ENCODE data around the gene PRKCZ.
A peak's percentile ranks its signal among the peaks of the same experiment; 100 is the strongest.

The PRKCZ gene

DNA sequence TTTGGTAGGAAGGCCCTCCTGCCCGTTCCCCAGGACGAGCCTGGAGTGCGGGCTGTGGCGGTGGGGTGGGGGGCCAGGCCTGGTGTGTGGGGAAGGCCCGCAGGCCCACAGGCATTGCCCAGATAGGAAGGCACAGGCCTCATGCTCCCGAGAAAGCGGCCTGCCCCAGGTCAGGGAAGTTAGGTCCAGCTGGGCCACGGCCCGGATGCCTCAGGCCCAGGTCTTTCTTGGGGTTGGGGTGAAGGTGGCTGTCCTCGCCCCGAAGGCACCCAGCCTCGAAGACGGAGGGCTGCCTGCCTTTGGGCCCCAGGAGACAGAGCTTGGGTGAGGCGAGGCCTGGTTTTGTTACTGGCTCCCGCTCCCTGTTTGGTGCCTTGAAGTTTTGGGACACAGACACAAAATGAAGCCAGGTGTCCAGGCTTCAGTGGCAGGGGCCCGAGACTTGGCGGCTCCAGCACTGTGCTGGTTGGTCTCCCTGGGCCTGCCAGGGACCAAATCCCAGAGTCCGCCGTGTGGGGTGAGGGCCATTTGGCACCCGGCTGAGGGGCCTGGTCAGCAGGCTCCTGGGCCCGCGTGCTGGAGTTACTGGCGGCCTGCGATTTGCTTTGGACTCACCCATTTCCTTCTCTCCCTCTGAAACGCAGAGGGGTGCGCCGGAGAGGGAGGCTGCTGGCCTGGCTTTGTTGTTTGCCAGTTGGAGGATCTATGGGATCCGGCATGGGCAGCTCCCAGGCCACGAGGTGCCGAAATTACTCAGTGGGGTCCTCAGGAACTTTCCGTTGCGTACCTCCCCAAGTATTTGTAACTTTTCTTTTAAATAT lies 179.9 kb downstream of the PRKCZ start:
- H3K4me3 ChIP-seq (ENCODE audit: low read depth, low read length): peak overlapping the region; percentile 81
- H3K27me3 ChIP-seq (ENCODE audit: control insufficient read depth, insufficient read depth, low read length): no peaks in the 10 kb centered on the region
- H3K9me3 ChIP-seq (ENCODE audit: control insufficient read depth, insufficient read depth, low read length): no peaks in the 10 kb centered on the region
- H3K27ac ChIP-seq (ENCODE audit: low read depth, low read length): peak overlapping the region; percentile 31
- H3K4me1 ChIP-seq (ENCODE audit: control insufficient read depth, insufficient read depth, low read length): peaks cover 27% of the 10 kb centered on the region
- H3K36me3 ChIP-seq (ENCODE audit: control insufficient read depth, insufficient read depth, low read length): peaks cover 5% of the 10 kb centered on the region; the same call in 1 of the 2 replicates
- H3K9ac ChIP-seq (ENCODE audit: low read depth, low read length): peak overlapping the region; percentile 55

DNA sequence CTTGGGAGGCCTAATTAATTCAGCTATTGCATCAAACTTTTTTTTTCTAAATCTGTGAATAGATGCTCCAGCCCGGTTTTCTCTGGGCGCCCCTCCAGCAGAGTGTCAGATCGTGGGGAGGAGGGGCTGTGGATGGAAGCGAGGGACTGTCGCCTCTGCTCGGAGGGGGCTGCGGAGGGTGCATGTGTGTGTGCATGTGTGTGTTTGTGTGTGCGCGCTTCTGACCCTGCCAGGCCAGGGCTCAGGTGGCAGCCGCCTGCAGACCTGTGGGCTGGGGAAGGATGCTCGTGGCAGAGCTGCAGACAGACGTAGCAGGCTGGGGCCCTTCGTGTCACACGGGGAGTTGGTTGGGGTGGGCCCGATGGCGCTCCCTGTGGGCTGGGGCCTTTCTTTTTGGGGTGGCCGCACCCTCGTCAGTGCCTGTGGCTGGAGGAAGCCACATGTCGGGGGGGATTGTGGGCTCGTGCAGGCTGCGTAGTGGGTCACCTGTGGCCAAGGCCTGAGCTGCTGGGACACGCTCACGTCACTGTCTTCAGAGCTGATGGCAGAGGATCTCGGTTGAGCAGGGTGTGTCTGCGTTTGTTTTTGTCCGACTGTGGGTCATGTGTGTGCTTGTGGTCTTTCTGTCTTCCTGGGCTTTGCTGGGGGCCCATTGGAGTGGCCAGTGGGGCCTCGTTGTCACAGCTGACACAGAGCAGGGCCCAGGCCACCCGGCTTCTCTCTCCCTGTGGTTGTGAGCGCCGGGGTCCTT lies 180.7 kb downstream of the PRKCZ start:
- Histone ChIP-seq H3K27ac (ENCODE audit: low read depth, low read length) (no peak overlapping the region), H3K27me3 (ENCODE audit: control insufficient read depth, insufficient read depth, low read length) (no peaks in the 10 kb centered on the region), H3K9ac (ENCODE audit: low read depth, low read length) (no peak overlapping the region), H3K4me1 (ENCODE audit: control insufficient read depth, insufficient read depth, low read length) (peaks cover 27% of the 10 kb centered on the region), H3K9me3 (ENCODE audit: control insufficient read depth, insufficient read depth, low read length) (no peaks in the 10 kb centered on the region), H3K4me3 (ENCODE audit: low read depth, low read length) (peak overlapping the region; percentile 81), H3K36me3 (ENCODE audit: control insufficient read depth, insufficient read depth, low read length) (peaks cover 5% of the 10 kb centered on the region; the same call in 1 of the 2 replicates)

DNA sequence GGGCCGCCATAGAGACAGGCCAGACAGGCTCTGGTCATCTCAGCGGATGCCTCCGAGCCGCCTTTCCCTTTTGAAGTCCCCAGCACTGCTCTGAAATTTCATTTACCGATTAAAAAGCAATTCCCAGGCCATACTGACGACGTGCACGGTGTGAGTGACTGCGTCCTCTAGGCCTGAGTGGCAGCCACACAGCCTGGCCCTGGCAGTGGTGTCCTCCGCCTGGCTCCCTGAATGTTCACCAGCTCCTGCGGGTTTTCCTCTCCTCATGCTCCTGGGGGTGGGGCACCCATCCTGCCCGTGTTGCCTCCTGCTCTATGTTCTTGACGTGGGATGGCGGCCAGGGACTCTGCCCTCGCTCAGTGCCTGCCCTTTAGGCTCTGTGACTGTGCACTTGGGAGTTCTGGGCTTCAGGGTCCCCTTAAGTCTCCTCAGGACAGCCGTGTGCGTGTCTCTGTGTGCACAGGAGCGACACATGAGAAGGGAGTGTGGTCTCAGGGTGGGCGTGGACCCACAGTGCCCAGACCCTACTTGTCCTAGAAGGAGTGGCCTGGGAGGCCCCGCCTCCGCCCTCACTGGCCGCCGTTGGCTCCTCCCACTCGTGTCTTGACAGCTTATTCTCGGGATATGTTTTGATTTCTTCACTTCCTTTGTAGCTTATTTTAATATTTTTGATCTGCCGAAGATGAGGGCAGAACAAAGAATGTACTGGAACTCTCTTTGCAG lies 181.5 kb downstream of the PRKCZ start:
- H3K9ac ChIP-seq (ENCODE audit: low read depth, low read length): no peak overlapping the region
- peak overlapping the region; percentile 81 for H3K4me3 ChIP-seq (ENCODE audit: low read depth, low read length)

DNA sequence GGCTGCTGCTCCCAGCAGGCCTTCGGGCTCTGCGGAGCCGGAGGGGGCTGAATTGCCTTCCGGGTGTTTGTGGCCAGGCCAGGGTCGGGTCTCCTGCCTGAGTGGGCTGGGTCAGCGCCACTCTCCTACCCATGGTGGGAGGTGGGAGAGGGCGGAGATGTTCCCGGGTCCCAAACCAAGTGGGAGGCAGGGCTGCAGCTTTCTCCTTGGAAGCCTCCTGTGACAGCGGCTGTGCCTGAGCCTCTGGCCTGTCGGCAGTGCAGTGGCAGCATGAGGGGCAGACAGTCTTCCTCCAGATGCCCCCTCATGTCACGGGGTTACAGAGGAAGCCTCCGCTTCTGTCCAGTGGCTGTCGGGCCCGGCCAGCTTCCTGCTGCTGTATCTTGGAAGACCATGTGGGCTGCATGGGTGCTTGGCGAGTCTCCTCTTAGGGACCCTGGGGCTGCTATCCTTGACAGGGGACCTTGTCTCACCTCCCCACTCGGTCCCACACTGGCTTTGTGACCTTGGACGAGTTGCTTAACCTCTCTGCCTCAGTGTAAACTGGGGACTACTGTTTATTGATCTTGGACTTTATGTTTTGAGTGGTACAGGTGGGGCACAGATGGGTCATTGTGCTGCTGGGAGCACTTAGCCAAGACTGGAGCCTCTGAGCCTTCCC lies 182.2 kb downstream of the PRKCZ start:
- Histone ChIP-seq H3K9ac (ENCODE audit: low read depth, low read length) (no peak overlapping the region), H3K27me3 (ENCODE audit: control insufficient read depth, insufficient read depth, low read length) (no peaks in the 10 kb centered on the region), H3K36me3 (ENCODE audit: control insufficient read depth, insufficient read depth, low read length) (peaks cover 5% of the 10 kb centered on the region; the same call in 1 of the 2 replicates), H3K4me1 (ENCODE audit: control insufficient read depth, insufficient read depth, low read length) (peaks cover 24% of the 10 kb centered on the region), H3K9me3 (ENCODE audit: control insufficient read depth, insufficient read depth, low read length) (no peaks in the 10 kb centered on the region), H3K4me3 (ENCODE audit: low read depth, low read length) (no peak overlapping the region), H3K27ac (ENCODE audit: low read depth, low read length) (no peak overlapping the region)

More for the DNA sequence above, 181.5 kb downstream of the PRKCZ start:
- H3K9me3 ChIP-seq (ENCODE audit: control insufficient read depth, insufficient read depth, low read length): no peaks in the 10 kb centered on the region
- peaks cover 5% of the 10 kb centered on the region; the same call in 1 of the 2 replicates for H3K36me3 ChIP-seq (ENCODE audit: control insufficient read depth, insufficient read depth, low read length)
- peaks cover 24% of the 10 kb centered on the region for H3K4me1 ChIP-seq (ENCODE audit: control insufficient read depth, insufficient read depth, low read length)
- no peak overlapping the region for H3K27ac ChIP-seq (ENCODE audit: low read depth, low read length)
- H3K27me3 ChIP-seq (ENCODE audit: control insufficient read depth, insufficient read depth, low read length): no peaks in the 10 kb centered on the region

DNA sequence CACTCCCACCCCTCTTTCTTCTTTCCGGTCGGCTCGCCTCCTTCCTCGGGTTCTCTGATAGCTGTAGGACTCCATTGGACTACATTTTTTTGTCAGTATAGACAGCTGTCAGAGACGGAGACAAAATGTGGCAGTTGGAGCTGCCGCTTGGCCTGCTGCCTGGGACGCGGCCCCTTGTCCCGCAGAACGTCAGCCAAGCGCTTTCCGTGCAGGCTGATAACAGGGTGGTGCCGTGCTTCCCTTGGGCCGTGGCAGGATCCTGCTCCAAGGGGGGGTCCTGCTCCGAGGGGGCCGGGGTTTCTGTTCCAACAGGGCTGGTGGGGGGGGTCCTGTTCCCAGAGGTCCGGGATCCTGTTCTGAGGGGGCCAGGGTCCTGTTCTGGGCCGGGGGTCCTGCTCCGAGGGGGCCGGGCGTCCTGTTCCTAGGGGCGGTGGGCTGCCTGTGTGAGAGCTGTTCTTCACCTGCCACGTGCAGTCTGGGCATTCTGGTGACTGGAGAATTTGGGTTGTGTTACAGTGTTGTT lies 182.8 kb downstream of the PRKCZ start:
- Histone ChIP-seq H3K9me3 (ENCODE audit: control insufficient read depth, insufficient read depth, low read length) (no peaks in the 10 kb centered on the region), H3K27ac (ENCODE audit: low read depth, low read length) (no peak overlapping the region), H3K4me1 (ENCODE audit: control insufficient read depth, insufficient read depth, low read length) (peaks cover 24% of the 10 kb centered on the region), H3K36me3 (ENCODE audit: control insufficient read depth, insufficient read depth, low read length) (peaks cover 5% of the 10 kb centered on the region; the same call in 1 of the 2 replicates), H3K4me3 (ENCODE audit: low read depth, low read length) (no peak overlapping the region), H3K27me3 (ENCODE audit: control insufficient read depth, insufficient read depth, low read length) (no peaks in the 10 kb centered on the region), H3K9ac (ENCODE audit: low read depth, low read length) (no peak overlapping the region)

DNA sequence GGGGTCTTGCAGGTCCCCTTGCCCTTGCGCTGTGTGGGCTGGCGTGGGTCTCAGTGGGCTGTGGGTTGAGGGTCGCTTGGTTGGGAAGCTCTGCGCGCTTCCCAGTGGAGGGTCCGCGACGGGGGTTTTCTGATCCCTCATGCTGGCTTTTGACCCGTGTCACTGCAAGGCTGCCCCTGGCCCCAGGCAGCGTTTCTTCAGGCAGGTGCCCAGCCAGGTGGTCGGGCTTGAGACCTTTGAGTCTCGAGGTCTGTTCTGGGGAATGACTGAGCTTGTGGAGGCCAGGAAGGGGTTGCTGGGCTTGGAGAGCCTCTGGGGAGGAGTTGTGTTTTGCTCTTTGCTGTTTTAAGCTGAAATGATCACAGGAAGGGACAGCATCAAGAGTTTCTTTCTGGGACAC lies 183.3 kb downstream of the PRKCZ start:
- no peak overlapping the region for H3K9ac ChIP-seq (ENCODE audit: low read depth, low read length)
- H3K27me3 ChIP-seq (ENCODE audit: control insufficient read depth, insufficient read depth, low read length): no peaks in the 10 kb centered on the region
- peaks cover 5% of the 10 kb centered on the region; the same call in 1 of the 2 replicates for H3K36me3 ChIP-seq (ENCODE audit: control insufficient read depth, insufficient read depth, low read length)
- H3K4me1 ChIP-seq (ENCODE audit: control insufficient read depth, insufficient read depth, low read length): peaks cover 24% of the 10 kb centered on the region
- H3K4me3 ChIP-seq (ENCODE audit: low read depth, low read length): no peak overlapping the region
- H3K9me3 ChIP-seq (ENCODE audit: control insufficient read depth, insufficient read depth, low read length): no peaks in the 10 kb centered on the region
- no peak overlapping the region for H3K27ac ChIP-seq (ENCODE audit: low read depth, low read length)

DNA sequence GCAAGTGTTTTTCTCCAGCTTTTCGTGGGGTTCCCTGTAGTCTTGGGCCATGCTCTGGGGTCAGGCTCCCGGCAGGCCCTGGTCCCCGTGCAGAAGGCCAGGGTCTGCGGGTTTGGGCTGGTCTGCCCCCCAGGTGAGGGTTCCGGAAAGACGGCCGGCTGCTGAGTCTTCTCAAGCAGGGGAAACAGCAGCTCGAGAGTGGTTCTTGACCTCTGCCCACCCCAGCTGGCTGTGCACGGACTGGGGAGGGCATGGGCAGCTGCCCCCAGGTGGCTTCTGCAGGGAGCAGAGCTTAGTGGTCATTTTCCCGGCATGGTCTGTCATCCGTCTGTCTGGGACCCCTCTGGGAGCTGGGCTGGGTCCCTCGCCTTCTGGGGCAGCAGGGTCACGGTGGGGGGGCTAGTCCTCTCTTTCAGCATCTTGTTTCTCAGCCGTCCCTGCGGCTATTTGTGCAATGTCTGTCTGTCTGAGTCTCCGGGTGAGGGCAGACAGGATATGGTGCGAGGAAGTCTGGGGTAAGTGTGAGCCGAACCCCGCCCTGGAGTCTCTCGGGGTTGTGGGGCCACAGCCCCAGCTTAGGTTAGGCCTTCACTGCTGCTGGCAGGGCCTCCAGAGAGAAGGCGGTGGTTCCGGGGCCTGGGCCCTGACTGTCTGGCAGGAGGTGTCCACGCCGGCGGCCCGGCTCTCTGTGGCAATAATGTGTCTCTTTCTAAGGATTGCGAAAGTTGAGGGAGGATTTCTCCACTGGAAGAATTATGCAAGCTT lies 184.0 kb downstream of the PRKCZ start:
- H3K27me3 ChIP-seq (ENCODE audit: control insufficient read depth, insufficient read depth, low read length): no peaks in the 10 kb centered on the region
- no peak overlapping the region for H3K27ac ChIP-seq (ENCODE audit: low read depth, low read length)
- H3K4me1 ChIP-seq (ENCODE audit: control insufficient read depth, insufficient read depth, low read length): peaks cover 24% of the 10 kb centered on the region
- H3K9me3 ChIP-seq (ENCODE audit: control insufficient read depth, insufficient read depth, low read length): no peaks in the 10 kb centered on the region
- no peak overlapping the region; the same call in 1 of the 2 replicates for H3K9ac ChIP-seq (ENCODE audit: low read depth, low read length)
- H3K36me3 ChIP-seq (ENCODE audit: control insufficient read depth, insufficient read depth, low read length): peaks cover 5% of the 10 kb centered on the region; the same call in 1 of the 2 replicates
- H3K4me3 ChIP-seq (ENCODE audit: low read depth, low read length): no peak overlapping the region

DNA sequence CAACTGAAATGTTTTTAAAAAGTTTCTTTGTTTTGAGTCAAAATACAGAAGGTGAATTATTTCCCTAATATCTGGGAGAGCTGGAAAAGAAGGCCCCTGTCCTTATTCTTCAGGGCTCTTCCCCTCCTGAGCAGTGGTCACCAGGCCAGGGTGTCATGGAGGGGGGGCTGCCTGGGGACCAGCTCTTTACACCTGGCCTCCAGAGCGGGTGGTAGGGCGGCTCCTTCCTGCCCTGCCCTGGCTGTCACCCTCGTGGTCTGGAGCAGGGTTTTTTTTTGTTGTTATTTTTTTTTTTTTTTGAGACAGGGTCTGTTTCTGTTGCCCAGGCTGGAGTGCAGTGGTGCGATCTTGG lies 184.5 kb downstream of the PRKCZ start:
- Histone ChIP-seq H3K9ac (ENCODE audit: low read depth, low read length) (no peak overlapping the region), H3K27ac (ENCODE audit: low read depth, low read length) (no peak overlapping the region), H3K9me3 (ENCODE audit: control insufficient read depth, insufficient read depth, low read length) (no peaks in the 10 kb centered on the region), H3K4me3 (ENCODE audit: low read depth, low read length) (no peak overlapping the region), H3K4me1 (ENCODE audit: control insufficient read depth, insufficient read depth, low read length) (peaks cover 24% of the 10 kb centered on the region), H3K27me3 (ENCODE audit: control insufficient read depth, insufficient read depth, low read length) (no peaks in the 10 kb centered on the region), H3K36me3 (ENCODE audit: control insufficient read depth, insufficient read depth, low read length) (peaks cover 5% of the 10 kb centered on the region; the same call in 1 of the 2 replicates)
